HG03103 (cell line): ENCODE measurements around the gene CCDC7.
"Not testable (repeated sequence)": the region's sequence is repeated elsewhere in the genome, so short reads cannot be mapped to it uniquely, and the experiment has no call there.

Experiments
- ATAC-seq: cut with Tn5 transposase; IDR thresholded peaks from one replicate; pipeline ENCODE4 v1.9.1; 2021; ENCODE audit warnings: low read depth; ENCODE audit not compliant: unreplicated experiment

Gene CCDC7

DNA sequence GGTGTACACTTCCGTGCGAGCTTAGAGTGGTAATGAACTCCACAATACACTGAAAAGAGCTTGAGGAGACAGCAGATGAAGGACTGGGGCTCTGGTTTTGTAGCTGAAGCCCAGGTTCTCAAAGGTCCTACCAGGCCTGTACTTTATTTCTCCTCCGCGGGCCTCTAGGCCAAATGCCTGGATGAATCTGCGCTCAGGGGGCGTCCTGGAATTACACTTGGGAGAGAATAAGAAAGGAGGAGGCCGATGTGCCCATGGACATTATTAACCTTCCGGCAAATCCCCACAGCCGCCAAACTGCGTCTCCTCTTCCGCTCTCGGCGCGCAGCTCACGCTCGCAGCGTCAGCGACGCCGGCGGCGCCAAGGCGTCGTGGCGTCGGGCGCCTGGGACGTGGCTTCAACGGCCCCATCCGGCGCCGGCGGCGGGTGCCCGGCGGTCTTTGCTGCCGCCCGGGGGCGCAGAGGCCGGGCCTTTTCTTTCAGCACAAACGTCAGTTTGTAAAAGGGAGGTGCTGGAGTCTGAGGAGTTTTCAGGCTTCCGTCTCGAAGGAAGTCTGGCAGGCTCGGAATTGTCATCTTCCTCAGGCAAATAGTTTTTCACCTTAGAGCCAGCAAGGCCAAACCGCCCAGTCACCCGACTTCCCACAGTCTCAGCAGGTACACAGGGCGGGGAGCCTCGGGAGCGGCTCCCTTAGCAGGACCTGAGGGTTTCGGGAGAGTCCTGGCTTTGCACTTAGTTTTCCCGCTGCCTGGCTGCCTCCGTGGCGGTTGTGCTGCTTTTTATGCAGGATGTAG, at the start of gene CCDC7:
TSS of gene CCDC7 (plus strand) at position 401 of the 796 bp plus-strand sequence. CDS start 5,503 bp downstream, outside the sequence.
- peak; percentile 96 for ATAC-seq

DNA sequence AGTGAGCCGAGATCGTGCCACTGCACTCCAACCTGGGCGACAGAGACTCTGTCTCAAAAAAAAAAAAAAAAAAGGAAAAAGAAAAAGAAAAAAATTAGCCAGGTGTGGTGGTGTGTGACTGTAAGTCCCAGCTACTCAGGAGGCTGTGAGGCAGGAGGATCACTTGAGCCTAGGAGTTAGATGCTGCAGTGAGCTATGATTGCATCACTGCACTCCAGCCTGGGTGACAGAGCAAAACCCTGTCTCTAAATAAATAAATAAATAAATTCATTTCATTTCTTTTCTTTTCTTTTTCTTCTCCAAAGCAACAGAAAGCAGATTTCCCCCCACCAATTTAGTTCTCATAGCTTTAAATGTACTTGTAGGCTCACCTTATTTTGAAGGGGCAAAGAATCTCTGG, 48.8 kb upstream of the CCDC7 start:
- ATAC-seq: not testable (repeated sequence)

DNA sequence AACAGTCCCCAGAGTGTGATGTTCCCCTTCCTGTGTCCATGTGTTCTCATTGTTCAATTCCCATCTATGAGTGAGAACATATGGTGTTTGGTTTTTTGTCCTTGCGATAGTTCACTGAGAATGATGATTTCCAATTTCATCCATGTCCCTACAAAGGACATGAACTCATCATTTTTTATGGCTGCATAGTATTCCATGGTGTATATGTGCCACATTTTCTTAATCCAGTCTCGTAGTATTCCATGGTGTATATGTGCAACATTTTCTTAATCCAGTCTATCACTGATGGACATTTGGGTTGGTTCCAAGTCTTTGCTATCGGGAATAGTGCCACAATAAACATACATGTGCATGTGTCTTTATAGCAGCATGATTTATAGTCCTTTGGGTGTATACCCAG, 46.2 kb upstream of the CCDC7 start:
- ATAC-seq: not testable (repeated sequence)

DNA sequence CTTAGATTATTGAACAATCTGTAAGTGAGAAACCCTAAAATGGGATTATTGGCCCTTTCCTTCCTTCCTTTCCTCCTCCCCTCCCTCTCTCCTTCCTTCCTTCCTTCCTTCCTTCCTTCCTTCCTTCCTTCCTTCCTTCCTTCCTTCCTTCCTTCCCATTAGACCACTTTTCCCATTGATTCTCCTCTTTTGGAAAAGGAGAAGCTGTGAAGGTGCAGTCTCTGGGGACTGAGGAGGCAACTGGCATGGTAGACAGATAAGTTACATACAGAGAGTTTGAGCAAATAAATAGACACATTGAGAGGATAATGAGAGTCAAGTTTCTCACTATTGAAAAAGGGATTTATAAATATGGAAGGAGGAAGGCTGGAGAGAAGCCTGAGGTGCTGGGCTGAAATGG, 45.0 kb upstream of the CCDC7 start:
- no peak for ATAC-seq

DNA sequence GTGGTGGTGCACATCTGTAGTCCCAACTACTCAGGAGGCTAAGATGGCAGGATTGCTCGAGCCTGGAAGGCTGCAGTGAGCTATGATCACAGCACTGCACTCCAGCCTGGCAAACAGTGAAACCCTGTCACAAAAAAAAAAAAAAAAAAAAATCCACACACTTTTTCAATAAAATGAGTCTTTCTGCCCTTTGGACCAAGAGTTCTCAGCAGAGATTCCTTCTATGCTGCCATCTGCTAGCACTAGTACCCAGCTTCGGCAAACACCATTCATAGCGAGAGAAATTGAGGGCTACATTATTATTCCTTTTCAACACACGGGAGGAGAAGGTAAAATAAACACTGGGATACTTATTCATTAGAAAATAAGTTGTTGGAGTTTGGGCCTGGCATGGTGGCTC, 43.4 kb upstream of the CCDC7 start:
- ATAC-seq: no peak

DNA sequence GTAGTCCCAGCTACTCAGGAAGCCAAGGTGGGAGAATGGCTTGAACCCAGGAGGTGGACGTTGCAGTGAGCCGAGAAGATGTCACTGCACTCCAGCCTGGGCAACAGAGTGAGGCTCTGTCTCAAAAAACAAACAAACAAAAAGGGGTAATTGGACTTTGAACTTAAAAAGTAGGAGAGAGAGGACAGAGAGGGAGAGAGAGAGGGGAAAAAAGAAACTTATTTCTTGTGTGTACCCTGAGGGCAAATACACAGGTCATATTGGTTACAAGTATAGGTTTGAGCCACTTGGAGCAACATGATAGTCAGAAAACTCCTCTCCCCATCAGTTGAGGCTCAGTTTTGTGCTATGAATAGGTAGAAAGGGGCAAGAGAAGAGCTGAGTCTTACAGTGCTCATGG, 42.8 kb upstream of the CCDC7 start:
- ATAC-seq: no peak

DNA sequence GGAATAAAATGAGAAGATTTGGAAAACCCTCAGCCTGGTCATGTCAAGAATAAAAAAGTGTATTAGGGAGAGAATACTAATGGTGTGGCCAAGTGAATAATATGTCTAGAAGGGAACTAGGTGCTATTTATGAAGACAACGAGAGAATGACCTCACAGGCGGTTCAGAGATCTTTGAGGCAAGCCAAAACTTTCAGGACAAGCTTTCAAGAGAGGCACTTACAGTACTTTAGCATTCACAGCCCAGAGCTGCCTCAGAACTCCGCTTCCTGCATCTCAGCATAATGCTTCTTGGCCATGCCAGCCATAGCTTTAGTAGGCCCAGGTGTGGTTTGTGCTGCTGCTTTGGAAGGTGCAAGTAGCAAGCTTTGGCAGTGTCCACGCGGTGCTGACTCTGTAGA, 37.2 kb upstream of the CCDC7 start:
- no peak for ATAC-seq

DNA sequence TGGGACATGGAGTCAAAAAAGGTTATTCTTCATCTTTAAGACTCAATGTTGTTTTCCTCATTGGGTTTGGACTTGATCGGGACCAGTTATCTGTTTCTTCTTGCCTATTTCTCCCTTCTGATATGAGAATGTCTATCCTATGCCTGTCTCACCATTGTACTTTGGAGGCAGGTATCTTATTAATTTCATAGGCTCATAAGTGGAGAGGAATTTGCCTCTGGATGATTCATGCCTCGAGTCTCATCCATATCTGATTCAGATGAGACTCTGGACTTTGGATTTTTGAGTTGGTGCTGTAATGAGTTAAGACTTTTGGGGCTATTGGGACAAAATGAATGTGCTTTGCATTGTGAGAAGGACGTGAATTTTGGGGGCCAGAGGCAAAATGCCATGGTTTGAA, 36.2 kb upstream of the CCDC7 start:
- no peak for ATAC-seq

DNA sequence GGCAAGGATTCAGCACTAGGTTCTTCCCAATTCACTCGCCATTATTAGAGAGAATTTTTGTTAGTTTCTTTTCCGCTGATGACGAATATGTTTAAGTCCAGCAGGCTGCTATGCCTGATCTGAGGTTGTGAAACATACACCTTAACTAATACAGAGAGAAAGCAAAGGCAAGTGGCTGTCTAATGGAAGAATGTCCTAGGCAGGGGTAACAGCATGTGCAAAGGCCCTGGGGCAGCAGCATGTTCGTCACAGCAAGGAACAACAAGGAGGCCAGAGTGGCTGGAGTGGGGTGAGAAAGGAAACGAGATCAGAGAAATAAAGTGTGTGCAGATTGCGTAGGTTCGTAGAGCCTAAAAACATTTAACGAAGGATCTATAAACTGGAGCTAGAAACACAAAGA, 35.4 kb upstream of the CCDC7 start:
- no peak for ATAC-seq

DNA sequence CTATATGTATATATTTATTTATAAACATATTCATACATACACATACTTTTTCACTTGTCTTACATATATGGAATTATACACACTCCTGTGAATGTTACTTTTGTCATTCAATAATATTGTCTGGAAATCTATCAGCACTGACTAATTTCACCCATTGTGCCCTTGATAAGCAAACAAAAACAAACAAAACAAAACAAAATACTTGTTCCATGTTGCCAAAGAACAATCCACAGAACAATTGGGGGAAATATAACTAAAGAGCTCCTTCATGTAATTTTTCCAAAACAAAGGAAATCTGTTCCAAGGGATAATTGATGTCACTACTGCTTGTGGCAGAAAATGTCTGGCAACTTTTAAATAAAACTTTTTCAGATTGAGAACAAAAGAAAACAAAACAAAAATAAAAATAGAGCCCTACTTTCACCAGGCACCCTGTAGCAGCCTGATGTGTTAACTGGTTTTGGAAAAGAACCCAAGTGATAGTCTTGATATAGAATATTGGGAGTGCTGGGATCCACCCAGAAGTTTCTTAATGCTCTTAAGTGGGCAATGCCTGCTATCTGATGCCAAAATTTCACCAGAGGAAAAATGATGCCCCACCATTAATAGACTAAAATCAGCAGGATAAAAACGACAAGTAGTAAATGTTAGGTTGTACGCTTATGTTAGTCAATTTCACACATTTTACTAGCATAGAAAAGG, 34.0 kb upstream of the CCDC7 start:
- ATAC-seq: no peak

DNA sequence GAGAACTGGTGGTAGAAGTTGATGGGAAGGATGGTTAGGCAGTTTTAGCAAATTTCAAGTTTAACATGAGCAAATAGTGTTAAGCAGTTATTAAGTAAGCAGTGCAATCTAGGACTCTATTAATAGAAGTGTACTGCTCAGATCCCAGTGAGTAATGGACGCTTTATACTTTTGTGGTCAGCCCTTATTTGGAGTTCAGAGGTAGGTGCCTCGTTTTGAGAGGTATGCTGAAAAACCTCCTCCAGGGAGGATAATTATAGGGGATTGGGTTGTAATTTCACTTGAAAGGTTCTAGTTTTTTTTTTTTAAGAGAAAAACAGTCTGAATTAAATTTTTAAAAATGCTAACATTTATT, 33.5 kb upstream of the CCDC7 start:
- no peak for ATAC-seq

DNA sequence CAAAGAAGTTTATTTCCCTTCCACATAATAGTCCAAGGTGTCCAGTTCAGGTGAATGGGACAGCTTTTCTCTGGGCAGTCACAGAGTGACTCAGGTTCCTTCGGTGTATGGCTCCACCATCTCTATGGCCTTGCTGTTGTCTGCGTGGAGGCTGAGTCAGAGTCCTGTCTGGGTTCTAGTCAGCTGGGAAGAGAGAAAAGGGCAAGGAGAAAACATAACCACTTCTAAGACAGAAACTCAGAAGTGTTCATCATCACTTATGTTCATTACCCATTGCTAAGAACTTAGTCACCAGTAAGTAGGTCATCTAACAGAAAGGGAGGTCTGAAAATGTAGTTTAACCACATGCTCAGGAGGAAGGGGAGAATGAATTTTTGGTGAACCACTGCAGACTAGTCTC, 32.4 kb upstream of the CCDC7 start:
- no peak for ATAC-seq

DNA sequence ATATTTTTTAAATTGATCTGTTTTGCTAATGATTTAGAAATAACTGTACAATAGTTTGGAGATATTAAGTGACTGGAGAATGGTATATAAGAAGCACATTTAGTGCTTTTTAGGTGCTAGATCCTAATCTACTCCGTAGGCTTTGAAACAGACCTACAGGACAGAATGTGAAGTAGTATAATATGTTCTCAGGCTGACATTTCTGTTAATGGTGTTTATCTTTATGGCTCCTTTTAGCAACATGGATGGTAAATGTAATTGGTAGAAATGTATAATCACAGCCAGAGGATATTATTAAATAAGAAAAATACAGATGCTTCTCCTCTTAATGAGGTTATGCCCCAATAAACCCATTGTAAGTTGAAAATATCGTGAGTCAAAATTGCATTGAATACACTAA, 30.6 kb upstream of the CCDC7 start:
- ATAC-seq: no peak

DNA sequence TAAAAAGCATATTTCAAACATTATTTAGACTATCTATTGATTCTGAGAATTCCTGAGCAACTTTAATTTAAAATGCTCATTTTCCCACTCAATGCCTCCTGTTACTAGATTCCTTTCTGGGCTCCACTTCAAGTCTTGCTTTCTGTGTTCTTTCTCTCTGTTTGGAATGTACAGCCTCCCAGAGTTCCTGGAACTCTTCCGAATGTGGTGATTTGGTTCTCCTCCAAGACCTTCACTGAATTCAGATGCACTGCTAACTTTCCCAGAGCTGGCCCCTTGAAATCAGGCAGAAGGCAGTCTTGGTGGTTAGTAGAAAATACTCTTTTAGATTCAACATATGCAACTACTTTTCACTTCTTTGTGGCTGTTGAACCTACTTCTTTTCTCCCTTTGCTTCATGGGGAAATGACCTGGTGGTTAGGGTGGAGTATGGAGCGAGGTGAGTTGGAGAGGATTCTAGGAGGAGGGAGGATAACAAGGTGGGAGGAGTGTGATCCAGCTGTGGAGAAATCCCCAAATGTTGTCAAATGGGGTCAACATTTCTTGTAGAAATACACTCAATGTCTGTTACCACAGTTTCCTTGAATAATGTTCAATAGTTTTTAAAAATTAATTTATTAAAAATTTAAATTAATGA, 27.9 kb upstream of the CCDC7 start:
- ATAC-seq: no peak

DNA sequence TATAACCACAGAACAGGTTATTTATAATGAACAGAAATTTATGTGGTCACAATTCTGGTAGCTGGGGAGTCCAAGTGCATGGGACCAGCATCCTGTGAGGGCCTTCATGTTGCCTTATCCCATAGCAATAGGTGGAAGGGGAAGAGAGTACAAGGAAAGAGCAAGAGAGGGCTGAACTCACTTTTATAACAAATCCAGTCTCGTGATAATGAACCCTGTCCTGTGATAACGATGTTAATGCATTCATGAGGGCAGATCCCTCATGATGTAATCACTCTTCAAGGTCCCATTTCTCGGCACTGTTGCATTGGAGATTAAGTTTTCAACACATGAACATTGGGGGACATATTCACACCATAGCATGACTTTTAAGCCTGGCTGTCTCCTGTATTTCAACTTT, 27.4 kb upstream of the CCDC7 start:
- no peak for ATAC-seq

DNA sequence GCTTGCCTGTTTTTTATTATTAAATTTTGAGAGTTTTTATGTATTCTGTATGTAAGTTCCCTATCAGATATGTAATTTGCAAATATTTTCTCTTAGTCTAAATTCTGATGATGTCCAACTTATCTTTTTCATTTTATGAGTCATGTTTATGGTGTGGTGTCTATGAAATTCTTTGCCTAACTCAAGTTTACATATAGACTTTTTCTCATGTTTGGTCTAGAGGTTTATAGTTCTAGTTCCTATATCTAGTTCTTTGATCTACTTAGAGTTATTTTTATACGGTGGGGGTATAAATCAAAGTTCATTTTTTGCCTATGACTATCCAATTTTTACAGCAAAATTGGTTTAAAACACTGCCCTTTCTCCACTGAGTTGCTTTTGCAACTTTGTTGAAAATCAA, 26.3 kb upstream of the CCDC7 start:
- no peak for ATAC-seq

DNA sequence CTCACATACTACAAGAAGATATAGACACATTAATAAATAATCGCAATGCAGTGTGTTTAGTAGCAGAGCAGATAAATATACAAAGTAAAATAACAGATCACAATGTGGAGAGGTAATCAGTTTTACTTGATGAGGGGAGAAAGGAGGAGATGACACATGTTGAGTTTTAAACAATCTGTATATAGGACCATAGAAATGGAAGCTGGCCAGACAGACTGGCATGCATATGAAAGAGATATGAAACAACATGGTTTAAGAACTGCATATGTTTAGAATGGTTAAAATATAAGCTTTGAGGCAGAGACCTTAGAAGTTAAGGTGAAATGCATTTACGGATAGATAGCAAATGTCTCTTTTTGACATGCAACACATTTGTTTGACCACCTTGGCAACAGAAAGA, 19.8 kb upstream of the CCDC7 start:
- no peak for ATAC-seq

DNA sequence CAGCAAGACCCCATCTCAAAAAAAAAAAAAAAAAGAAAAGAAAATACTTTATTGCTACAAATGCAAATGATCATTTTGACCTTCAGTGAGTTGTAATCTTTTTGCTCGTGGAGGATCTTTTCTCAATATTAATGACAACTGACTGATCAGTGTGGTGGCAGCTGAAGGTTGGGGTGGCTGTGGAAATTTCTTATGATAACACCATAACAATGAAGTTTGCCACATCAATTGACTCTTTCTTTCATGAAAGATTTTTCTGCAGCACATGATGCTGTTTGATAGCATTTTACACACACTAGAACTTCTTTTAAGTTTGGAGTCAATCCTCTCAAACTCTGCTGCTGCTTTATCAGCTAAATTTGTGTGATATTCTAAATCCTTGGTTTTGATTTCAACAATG, 12.4 kb upstream of the CCDC7 start:
- no peak for ATAC-seq

DNA sequence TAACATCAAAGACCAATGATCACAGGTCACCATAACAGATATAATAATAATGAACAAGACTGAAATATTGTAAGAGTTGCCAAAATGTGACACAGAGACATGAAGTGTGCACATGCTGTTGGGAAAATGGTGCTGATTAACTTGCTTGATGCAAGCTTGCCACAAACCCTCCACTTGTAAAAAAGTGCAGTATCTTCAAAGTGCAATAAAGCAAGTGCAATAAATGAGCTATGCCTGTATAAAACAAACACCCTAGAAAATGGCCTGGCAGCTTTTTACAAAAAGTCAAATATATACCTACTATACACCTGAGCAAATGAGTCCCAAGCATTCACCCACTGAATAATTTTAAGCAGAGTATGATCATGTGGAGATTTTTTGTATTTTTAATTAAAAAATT, 9.7 kb upstream of the CCDC7 start:
- no peak for ATAC-seq

DNA sequence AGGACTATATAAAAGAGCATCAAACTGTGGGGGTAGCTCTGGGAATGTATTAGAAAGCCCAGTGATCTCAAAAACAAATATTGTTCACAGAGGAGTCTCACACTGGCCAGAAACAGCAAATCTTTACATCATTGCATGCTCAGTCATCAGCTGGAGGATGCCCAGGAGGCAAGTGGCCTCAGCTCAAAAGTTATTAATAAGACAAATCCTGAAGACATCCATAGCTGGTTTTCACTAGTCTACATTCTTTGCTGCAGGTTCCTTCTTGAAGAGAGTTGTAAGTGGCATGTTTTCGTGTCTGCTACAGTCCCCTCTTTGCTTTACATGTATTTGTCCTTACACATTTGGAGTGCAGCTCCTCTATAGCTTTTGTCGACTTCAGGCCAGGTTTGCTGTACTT, 8.6 kb upstream of the CCDC7 start:
- ATAC-seq: no peak

DNA sequence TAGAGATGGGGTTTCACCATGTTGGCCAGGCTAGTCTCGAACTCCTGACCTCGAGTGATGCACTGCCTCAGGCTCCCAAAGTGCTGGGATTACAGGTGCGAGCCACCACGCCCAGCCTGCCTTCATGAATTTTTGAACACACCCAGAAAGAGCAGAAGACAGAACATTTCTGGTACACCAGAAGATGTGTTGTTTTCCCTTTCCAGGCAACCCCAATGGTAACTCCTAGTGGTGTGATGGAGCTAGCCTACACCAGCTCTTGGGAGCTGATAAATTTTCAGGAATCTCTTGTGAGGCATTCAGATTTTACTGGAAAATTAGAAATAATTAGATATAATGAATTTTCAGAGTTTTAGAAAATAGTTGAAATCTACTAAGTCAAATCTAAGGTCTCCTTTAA, 904 bp upstream of the CCDC7 start:
- ATAC-seq: no peak
